Spleen (tissue), 11 donors: Measurements from ENCODE around the gene PDIA6. TPM values are rescaled to one million over a fixed set of nuclear protein-coding genes. Genes with fewer than 3 reads are reported as not detected.

Experiments used
- DNase-seq: peaks from one replicate; pipeline ENCODE4 v3.0.0-alpha.2; 2020
- H3K27ac ChIP-seq, 8 donors: fragments of 200-600 bp; sonication (generic) in 7 of 8; 1 replicate in 4 of 8; 2 replicates in 4 of 8; pipeline versions ENCODE4 v1.5.0 to v1.8.0; 2016 to 2021; ENCODE audit warnings: inconsistent platforms in 4 of 8, mild to moderate bottlenecking in 4 of 8, moderate library complexity in 1 of 8
- H3K27me3 ChIP-seq, 7 donors: fragments of 200-600 bp; sonication (generic) in 6 of 7; replicated peaks in 1 of 7; 1 replicate in 4 of 7; 2 replicates in 3 of 7; pipeline versions ENCODE4 v1.5.0 to v1.8.0; 2016 to 2021; ENCODE audit warnings: inconsistent platforms in 3 of 7, mild to moderate bottlenecking in 1 of 7
- H3K36me3 ChIP-seq, 6 donors: fragments of 200-600 bp; sonication (generic) in 5 of 6; 1 replicate in 4 of 6; 2 replicates in 2 of 6; pipeline versions ENCODE4 v1.5.0 to v1.8.0; 2016 to 2021; ENCODE audit warnings: inconsistent platforms in 2 of 6
- H3K4me1 ChIP-seq, 6 donors: fragments of 200-600 bp; sonication (generic) in 5 of 6; 1 replicate in 3 of 6; 2 replicates in 3 of 6; pipeline versions ENCODE4 v1.5.0 to v1.8.0; 2016 to 2021; ENCODE audit warnings: inconsistent platforms in 3 of 6
- H3K4me3 ChIP-seq, 8 donors: fragments of 200-600 bp; sonication (generic) in 7 of 8; 1 replicate in 4 of 8; 2 replicates in 4 of 8; pipeline versions ENCODE4 v1.5.0 to v1.8.0; 2016 to 2021; ENCODE audit warnings: inconsistent platforms in 4 of 8, mild to moderate bottlenecking in 4 of 8, moderate library complexity in 2 of 8
- H3K9me3 ChIP-seq, 8 donors: fragments of 200-600 bp; sonication (generic) in 7 of 8; 1 replicate in 4 of 8; 2 replicates in 4 of 8; pipeline versions ENCODE4 v1.5.0 to v1.8.0; 2016 to 2021; ENCODE audit warnings: inconsistent platforms in 4 of 8
- POLR2A ChIP-seq, 3 donors: fragments of 450-650 bp; IDR thresholded peaks; one replicate each; pipeline ENCODE4 v1.5.1; 2017; ENCODE audit warnings: antibody characterized with exemption in 3 of 3, mild to moderate bottlenecking in 1 of 3
- POLR2AphosphoS5 ChIP-seq, 3 donors: sonication (generic); formaldehyde crosslinking; IDR thresholded peaks; one replicate each; pipeline ENCODE4 v1.5.1; 2017; ENCODE audit warnings: antibody characterized with exemption in 3 of 3
- WGBS, 5 donors: extraction: QIAGEN DNeasy Blood & Tissue Kit in 3 of 5; methylation state at CpG; one replicate each; pipeline versions ENCODE4 v1.1.5 to v1.1.7; 2013 to 2018; 5-methylcytosine and 5-hydroxymethylcytosine counted together
- intact Hi-C: fragments of 100-400 bp; cut with DNase I; formaldehyde crosslinking; loops from one replicate; pipeline ENCODE4 v1.15.0; 2023; ENCODE audit warnings: low total_unique reads
- polyA plus RNA-seq, 3 donors: library from polyadenylated mRNA; stranded (reverse); fragments of 200-250 nt; gene quantifications; one replicate each; pipeline ENCODE4 v1.2.1, GENCODE V29; 2013
- total RNA-seq, 7 donors: library from RNA; depleted of rRNA in 3 of 7; stranded (reverse); fragments of >200 nt in 3 of 7; fragmentation: NEBNext Ultra II Directional in 4 of 7; extraction: Animal tissue kit (Norgen Biotek cat#: 25700) in 4 of 7; gene quantifications; one replicate each; pipeline versions ENCODE4 v1.1.0 to v1.2.1, GENCODE V29; 2016 to 2021
- TF ChIP-seq, protein P1 (sequence below), 11 experiments: fragments of 200-600 bp in 7 of 11; fragments of 450-650 bp in 4 of 11; sonication (generic) in 4 of 11; IDR thresholded peaks in 8 of 11; conservative IDR thresholded peaks in 3 of 11; 1 replicate in 7 of 11; 2 replicates in 4 of 11; pipeline versions ENCODE4 v1.4.0 to v1.8.0; 2016 to 2021; ENCODE audit warnings: antibody characterized with exemption in 11 of 11, inconsistent platforms in 4 of 11, mild to moderate bottlenecking in 1 of 11
- donor health status: healthy with polysubstance abuse.
- donor health status: DM: no; HTN: no; CAD: no; lungs with moderate emphysema.
- donor health status: DM: no; HTN: no; CAD: no.
- donor health status: Bipolar disorder and iron deficiency.
- donor health status: healthy.
- donor health status: DM: no; HTN: no; CAD: no.
- donor health status: DM: yes; HTN: yes; CAD: no.

Gene PDIA6
- total and polyA plus RNA-seq, 10 donors, result 29.7 to 164 (median 115) TPM

DNA sequence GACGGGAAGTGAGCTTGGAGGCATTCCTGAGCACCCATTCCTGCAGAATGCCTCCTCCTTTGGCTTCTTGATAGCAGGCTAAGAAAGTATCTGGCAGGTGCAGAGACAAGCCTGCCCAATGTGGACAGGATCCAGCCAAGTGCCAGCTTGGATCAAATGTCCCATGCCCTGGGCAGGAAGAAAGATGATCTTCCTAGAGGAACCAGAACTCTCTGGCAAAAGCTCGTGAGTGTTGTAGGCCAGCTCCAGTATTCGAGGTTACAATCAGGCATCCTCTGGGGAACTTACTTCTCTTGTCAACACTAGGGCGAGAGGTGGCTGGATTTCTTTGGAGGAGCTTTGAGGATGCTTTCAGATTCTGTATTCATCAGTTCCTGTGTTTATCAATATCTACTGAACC is 29.9 kb upstream of the PDIA6 start:
- Histone ChIP-seq H3K36me3 (no peaks in the 10 kb centered on the region), H3K4me3 (no peak overlapping the region), H3K27me3 (peaks cover 0 to 31% (median 0%) of the 10 kb centered on the region in 7 donors), H3K4me1 (no peaks in the 10 kb centered on the region), H3K27ac (no peak overlapping the region), H3K9me3 (peaks cover 0 to 31% (median 26%) of the 10 kb centered on the region in 8 donors)
- 73 to 90% (median 83%) methylated on average over 4 of the region's 4 CpGs for WGBS, 5 donors
- no peak for DNase-seq
- TF ChIP-seq POLR2A (IDR thresholded peaks at IDR 0.05) (no peak), POLR2AphosphoS5 (IDR thresholded peaks at IDR 0.05) (no peak)
- TF ChIP-seq, protein P1, sequence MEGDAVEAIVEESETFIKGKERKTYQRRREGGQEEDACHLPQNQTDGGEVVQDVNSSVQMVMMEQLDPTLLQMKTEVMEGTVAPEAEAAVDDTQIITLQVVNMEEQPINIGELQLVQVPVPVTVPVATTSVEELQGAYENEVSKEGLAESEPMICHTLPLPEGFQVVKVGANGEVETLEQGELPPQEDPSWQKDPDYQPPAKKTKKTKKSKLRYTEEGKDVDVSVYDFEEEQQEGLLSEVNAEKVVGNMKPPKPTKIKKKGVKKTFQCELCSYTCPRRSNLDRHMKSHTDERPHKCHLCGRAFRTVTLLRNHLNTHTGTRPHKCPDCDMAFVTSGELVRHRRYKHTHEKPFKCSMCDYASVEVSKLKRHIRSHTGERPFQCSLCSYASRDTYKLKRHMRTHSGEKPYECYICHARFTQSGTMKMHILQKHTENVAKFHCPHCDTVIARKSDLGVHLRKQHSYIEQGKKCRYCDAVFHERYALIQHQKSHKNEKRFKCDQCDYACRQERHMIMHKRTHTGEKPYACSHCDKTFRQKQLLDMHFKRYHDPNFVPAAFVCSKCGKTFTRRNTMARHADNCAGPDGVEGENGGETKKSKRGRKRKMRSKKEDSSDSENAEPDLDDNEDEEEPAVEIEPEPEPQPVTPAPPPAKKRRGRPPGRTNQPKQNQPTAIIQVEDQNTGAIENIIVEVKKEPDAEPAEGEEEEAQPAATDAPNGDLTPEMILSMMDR (IDR thresholded peaks at IDR 0.05 in 8 of 11, conservative IDR thresholded peaks at IDR 0.05 in 3 of 11), result no peak
- intact Hi-C loops, result no loop called here

DNA sequence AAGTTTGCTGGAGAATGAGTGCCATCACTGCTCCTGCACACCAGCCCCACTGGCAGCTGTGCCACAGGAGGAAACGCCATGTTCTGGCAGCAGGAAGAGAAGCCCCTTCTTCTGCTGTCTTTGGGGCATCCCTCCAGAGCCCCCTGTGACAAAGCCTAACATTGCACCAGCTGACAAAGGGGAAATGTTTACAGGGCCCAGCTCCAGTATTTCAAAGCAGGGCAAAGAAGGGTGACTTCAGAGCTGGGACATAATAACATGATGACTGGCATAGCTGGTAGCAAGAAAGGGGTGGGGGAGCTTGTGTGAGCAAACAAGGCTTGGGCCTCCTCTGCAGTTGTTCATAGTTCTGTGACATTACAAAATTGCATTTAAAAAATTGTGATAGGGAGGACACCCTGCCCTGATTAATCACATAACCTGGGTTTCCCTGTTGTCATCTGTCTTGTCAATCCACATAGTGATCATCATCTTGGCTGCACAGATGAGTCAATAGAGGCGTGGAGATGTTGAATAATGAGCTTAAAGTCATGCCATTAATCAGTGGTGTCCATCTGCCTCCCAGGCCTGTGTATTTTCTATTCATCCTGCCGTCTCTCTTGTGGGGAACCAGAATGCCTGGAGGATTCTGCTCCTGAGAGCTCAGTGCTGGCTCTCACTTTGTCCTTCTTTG is 29.1 kb upstream of the PDIA6 start:
- no peak overlapping the region for H3K4me3 ChIP-seq
- no peak for DNase-seq
- WGBS, 5 donors, result 43 to 68% (median 52%) methylated on average over 3 of the region's 3 CpGs
- no peaks in the 10 kb centered on the region for H3K4me1 ChIP-seq
- H3K27ac ChIP-seq, result no peak overlapping the region
- TF ChIP-seq, protein P1 (IDR thresholded peaks at IDR 0.05 in 8 of 11, conservative IDR thresholded peaks at IDR 0.05 in 3 of 11), result no peak
- no peak for TF ChIP-seq POLR2AphosphoS5 (IDR thresholded peaks at IDR 0.05)
- intact Hi-C loops, result no loop called here
- H3K27me3 ChIP-seq, result peaks cover 0 to 27% (median 0%) of the 10 kb centered on the region in 7 donors
- H3K9me3 ChIP-seq, result peaks cover 0 to 31% (median 26%) of the 10 kb centered on the region in 8 donors
- no peaks in the 10 kb centered on the region for H3K36me3 ChIP-seq

DNA sequence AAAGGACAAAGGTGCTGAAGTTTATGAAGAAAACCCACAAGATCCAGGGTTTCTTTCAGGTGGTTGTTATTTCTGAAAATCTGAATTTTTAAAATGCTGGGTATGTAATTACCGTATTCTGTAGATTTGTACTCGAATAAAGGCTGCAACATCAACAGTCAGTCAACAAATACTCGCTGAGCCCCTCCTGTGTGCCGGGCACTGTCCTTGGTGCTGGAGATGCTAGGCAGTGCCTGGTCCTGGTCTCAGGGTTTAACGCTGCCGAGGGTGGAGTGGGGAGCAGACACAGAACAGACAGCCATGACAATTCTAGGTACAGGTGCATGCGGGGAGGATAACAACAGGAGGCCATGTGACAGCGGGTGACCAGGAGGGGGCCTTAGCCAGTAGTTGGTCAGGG is 27.2 kb upstream of the PDIA6 start:
- Histone ChIP-seq H3K27me3 (peaks cover 0 to 25% (median 0%) of the 10 kb centered on the region in 7 donors), H3K4me3 (no peak overlapping the region), H3K9me3 (peaks cover 0 to 31% (median 26%) of the 10 kb centered on the region in 8 donors), H3K27ac (no peak overlapping the region), H3K4me1 (peaks cover 0 to 8% (median 6%) of the 10 kb centered on the region in 6 donors), H3K36me3 (no peaks in the 10 kb centered on the region)
- intact Hi-C loops, result no loop called here
- TF ChIP-seq, protein P1 (IDR thresholded peaks at IDR 0.05 in 8 of 11, conservative IDR thresholded peaks at IDR 0.05 in 3 of 11), result no peak
- TF ChIP-seq POLR2AphosphoS5 (IDR thresholded peaks at IDR 0.05) (no peak), POLR2A (IDR thresholded peaks at IDR 0.05) (no peak)
- DNase-seq, result no peak
- WGBS, 5 donors, result 46 to 60% (median 54%) methylated on average over 8 of the region's 8 CpGs

DNA sequence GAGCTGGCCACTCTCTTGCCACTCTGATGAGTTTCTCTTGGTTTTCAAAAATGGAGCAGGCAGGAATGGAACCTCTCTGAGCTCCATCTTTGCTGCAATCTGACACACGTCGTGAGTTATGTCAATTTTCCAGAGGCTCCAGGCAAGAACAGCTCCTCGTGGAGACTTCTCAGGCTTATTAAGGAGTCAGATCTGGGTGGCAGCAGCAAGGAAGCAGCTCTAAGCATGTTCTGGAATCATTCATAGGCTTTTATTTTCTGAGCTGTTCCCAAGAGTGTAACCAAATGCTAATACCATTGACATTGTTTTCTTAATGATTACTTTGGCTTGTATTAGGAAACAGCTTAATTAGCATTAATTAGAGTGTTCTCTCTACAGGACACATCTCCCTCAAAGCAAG is 26.1 kb upstream of the PDIA6 start:
- TF ChIP-seq, protein P1 (IDR thresholded peaks at IDR 0.05 in 8 of 11, conservative IDR thresholded peaks at IDR 0.05 in 3 of 11), result no peak
- TF ChIP-seq POLR2A (IDR thresholded peaks at IDR 0.05) (no peak), POLR2AphosphoS5 (IDR thresholded peaks at IDR 0.05) (no peak)
- Histone ChIP-seq H3K36me3 (no peaks in the 10 kb centered on the region), H3K9me3 (peaks cover 0 to 31% (median 26%) of the 10 kb centered on the region in 8 donors), H3K27ac (no peak overlapping the region), H3K4me3 (no peak overlapping the region), H3K4me1 (peaks cover 0 to 17% (median 6%) of the 10 kb centered on the region in 6 donors), H3K27me3 (peaks cover 0 to 26% (median 0%) of the 10 kb centered on the region in 7 donors)
- no peak for DNase-seq
- intact Hi-C loops, result no loop called here
- WGBS, 5 donors, result 60 to 72% (median 66%) methylated on average over 3 of the region's 3 CpGs
